HepG2 (cell line): ENCODE data around the gene TMEM121. TPM values are rescaled to one million over a fixed set of nuclear protein-coding genes. Genes with fewer than 3 reads are reported as not detected.
A peak's percentile ranks its signal among the peaks of the same experiment; 100 is the strongest.

ENCODE experiments used
- FOXP4 ChIP-seq: sonication (generic); formaldehyde crosslinking; IDR thresholded peaks from 2 replicates; pipeline ENCODE4 v1.4.0; 2020; ENCODE audit warnings: missing genetic modification reagents
- HNRNPL ChIP-seq: fragments of 200-400 bp; formaldehyde crosslinking; IDR thresholded peaks from 2 replicates; pipeline ENCODE4 v1.6.1; 2017; ENCODE audit warnings: mild to moderate bottlenecking, low read depth, low read length
- NR2F6 ChIP-seq, 2 experiments: IDR thresholded peaks; 2 replicates each; pipeline ENCODE4 v1.6.1; 2016; ENCODE audit warnings: antibody characterized with exemption in 1 of 2, mild to moderate bottlenecking in 1 of 2
- STAT5B ChIP-seq: sonication (generic); formaldehyde crosslinking; IDR thresholded peaks from 2 replicates; pipeline ENCODE4 v1.4.0; 2020; ENCODE audit warnings: missing genetic modification reagents
- TFAP4 ChIP-seq: sonication (generic); IDR thresholded peaks from 2 replicates; pipeline ENCODE4 v1.6.1; 2016; ENCODE audit warnings: low read depth, borderline replicate concordance
- ZFX ChIP-seq: sonication (generic); formaldehyde crosslinking; IDR thresholded peaks from 2 replicates; pipeline ENCODE4 v1.4.0; 2020; ENCODE audit warnings: mild to moderate bottlenecking, low read depth, missing genetic modification reagents, moderate library complexity
- ZNF567 ChIP-seq: sonication (generic); formaldehyde crosslinking; IDR thresholded peaks from 2 replicates; pipeline ENCODE4 v1.8.1; 2023; ENCODE audit warnings: mild to moderate bottlenecking, missing genetic modification reagents, borderline replicate concordance
- ZNF605 ChIP-seq: sonication (generic); formaldehyde crosslinking; IDR thresholded peaks from 2 replicates; pipeline ENCODE4 v1.8.0; 2022; ENCODE audit warnings: mild to moderate bottlenecking, missing genetic modification reagents
- polyA plus RNA-seq, 8 experiments: library from polyadenylated mRNA; depleted of rRNA in 3 of 8; stranded (reverse) in 7 of 8; unstranded in 1 of 8; fragments of >200 nt; fragmentation: Illumina TruSeq in 4 of 8; extraction: Trizol in 4 of 8; gene quantifications; 2 replicates each; pipeline versions ENCODE4 v1.2.1 to v1.2.3, GENCODE V29; 2011 to 2016; ENCODE audit warnings: low read depth in 4 of 8, missing spikeins in 1 of 8, mixed read lengths in 1 of 8; ENCODE audit not compliant: insufficient read depth in 1 of 8
- total RNA-seq, 5 experiments: library from RNA; depleted of rRNA; stranded (reverse); fragments of >200 nt; fragmentation: Illumina TruSeq; extraction: Trizol; gene quantifications; 2 replicates each; pipeline ENCODE4 v1.2.3, GENCODE V29; 2016; ENCODE audit warnings: low read depth in 1 of 5
- TF ChIP-seq, protein P1 (sequence below): sonication (generic); formaldehyde crosslinking; IDR thresholded peaks from 2 replicates; pipeline ENCODE4 v1.9.0; 2022; ENCODE audit warnings: low read depth, missing genetic modification reagents

The TMEM121 gene
- total and polyA plus RNA-seq, 2 of the 13 experiments (the other 11 are each of a cell fraction or from before 2014, with no cell fraction given), result 6.6 to 19.0 TPM

DNA sequence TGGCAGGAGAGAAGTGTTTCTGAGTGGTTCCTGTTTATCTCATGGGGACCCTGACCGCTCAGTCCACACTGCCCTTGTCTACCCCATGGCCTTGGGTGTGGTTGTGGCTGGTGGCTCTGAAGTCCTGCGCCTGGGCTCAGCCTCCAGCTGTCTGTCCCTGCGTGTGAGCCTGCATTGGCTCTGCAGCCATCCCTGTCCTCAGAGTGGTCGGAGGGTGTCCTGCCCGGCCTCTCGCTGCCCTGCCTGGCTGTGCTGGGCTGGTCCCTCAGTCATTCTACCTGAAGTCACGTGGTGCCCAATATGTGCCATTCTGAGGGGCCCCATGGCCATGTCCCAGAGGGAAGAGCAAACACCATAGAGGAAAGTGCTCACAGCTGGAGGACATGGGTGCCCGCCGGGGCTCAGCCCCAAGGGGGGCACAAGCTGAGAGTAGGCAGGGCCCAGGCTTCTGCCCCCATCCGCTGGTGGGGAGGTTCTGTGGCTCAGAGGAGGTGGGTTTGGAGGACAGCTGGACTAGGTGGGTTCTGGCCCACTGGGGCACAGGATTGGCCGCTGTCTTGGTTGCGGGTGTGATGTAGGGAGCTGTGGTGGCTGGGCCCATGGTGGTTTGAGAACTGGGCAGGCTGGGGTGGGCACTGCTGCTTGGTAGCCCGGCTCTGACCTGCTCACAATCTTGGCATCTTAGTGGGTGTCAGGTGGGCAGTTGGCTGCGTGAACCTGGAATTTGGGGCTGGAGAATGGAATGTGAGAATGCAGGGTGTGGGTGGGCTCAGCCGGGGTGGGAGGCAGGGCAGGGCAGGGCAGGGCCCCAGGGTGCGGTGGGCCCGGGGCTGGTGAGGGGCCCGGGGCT is 23.7 kb upstream of the TMEM121 start (continued):
- TF ChIP-seq, protein P1, sequence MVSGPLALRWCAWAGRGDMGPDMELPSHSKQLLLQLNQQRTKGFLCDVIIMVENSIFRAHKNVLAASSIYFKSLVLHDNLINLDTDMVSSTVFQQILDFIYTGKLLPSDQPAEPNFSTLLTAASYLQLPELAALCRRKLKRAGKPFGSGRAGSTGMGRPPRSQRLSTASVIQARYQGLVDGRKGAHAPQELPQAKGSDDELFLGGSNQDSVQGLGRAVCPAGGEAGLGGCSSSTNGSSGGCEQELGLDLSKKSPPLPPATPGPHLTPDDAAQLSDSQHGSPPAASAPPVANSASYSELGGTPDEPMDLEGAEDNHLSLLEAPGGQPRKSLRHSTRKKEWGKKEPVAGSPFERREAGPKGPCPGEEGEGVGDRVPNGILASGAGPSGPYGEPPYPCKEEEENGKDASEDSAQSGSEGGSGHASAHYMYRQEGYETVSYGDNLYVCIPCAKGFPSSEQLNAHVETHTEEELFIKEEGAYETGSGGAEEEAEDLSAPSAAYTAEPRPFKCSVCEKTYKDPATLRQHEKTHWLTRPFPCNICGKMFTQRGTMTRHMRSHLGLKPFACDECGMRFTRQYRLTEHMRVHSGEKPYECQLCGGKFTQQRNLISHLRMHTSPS, result 0 out of 2 replicates have a peak, but pooled peaks have one; percentile 35
- TF ChIP-seq ZFX (peak; percentile 57), ZNF567 (no peak), TFAP4 (peak; percentile 38; the same call in 1 of the 2 replicates), FOXP4 (0 out of 2 replicates have a peak, but pooled peaks have one; percentile 11), STAT5B (CRISPR knock-in tag) (no peak), ZNF605 (CRISPR knock-in tag) (0 out of 2 replicates have a peak, but pooled peaks have one; percentile 29), NR2F6 (IDR thresholded peaks at IDR 0.05) (no peak), NR2F6 (CRISPR knock-in tag; IDR thresholded peaks at IDR 0.05) (no peak), HNRNPL (peak; percentile 78; the same call in 1 of the 2 replicates)
